Pancreas (tissue), 10 donors: ENCODE measurements around the gene FRMD4B. TPM values are rescaled to one million over a fixed set of nuclear protein-coding genes. Genes with fewer than 3 reads are reported as not detected.

Experiments
- ATAC-seq, 4 donors: fragments of 200-7000 bp; cut with Tn5 transposase; one replicate each; pipeline versions ENCODE4 v1.8.0 to v1.9.1; 2020; ENCODE audit warnings: mild to moderate bottlenecking in 4 of 4, moderate library complexity in 4 of 4
- DNase-seq, 6 donors: peaks; one replicate each; pipeline ENCODE4 v3.0.0-alpha.2; 2020
- FAIRE-seq: peaks from 2 replicates; lab custom pipeline; 2012; peaks lifted over from hg19 to GRCh38; lab: Jason Lieb, UNC
- H3K27ac ChIP-seq, 4 donors: fragments of 200-600 bp; sonication (generic); 1 replicate in 3 of 4; 2 replicates in 1 of 4; pipeline versions ENCODE4 v1.5.0 to v1.8.0; 2020
- H3K27me3 ChIP-seq, 4 donors: fragments of 200-600 bp; one replicate each; pipeline ENCODE4 v1.8.0; 2021
- H3K36me3 ChIP-seq, 3 donors: fragments of 200-600 bp; sonication (generic) in 1 of 3; one replicate each; pipeline versions ENCODE4 v1.5.0 to v1.8.0; 2020 to 2021
- H3K4me1 ChIP-seq, 3 donors: fragments of 200-600 bp; one replicate each; pipeline ENCODE4 v1.8.0; 2021
- H3K4me3 ChIP-seq, 4 donors: fragments of 200-600 bp; sonication (generic) in 2 of 4; one replicate each; pipeline versions ENCODE4 v1.5.0 to v1.8.0; 2020 to 2021
- H3K9me3 ChIP-seq, 4 donors: fragments of 200-600 bp; one replicate each; pipeline ENCODE4 v1.8.0; 2021
- WGBS, 2 donors: extraction: QIAGEN DNeasy Blood & Tissue Kit; methylation state at CpG; one replicate each; pipeline ENCODE4 v1.1.7; 2013; 5-methylcytosine and 5-hydroxymethylcytosine counted together
- intact Hi-C, 3 donors: fragments of 100-400 bp; cut with DNase I; formaldehyde crosslinking; loops; one replicate each; pipeline versions ENCODE4 v1.11.1 to v1.14.2; 2022
- polyA plus RNA-seq, 2 donors: library from polyadenylated mRNA; stranded (reverse); fragments of 200-250 nt; gene quantifications; one replicate each; pipeline ENCODE4 v1.2.3, GENCODE V29; 2013
- total RNA-seq, 6 donors: library from RNA; stranded (reverse); fragmentation: NEBNext Ultra II Directional in 4 of 6; extraction: Animal tissue kit (Norgen Biotek cat#: 25700) in 4 of 6; gene quantifications; one replicate each; pipeline versions ENCODE4 v1.2.1 to v1.2.4, GENCODE V29; 2021 to 2023
- TF ChIP-seq, protein P1 (sequence below), 4 donors: fragments of 200-600 bp; sonication (generic) in 3 of 4; IDR thresholded peaks; one replicate each; pipeline versions ENCODE4 v1.5.0 to v1.8.0; 2021; ENCODE audit warnings: antibody characterized with exemption in 4 of 4
- donor health status: healthy with polysubstance abuse.
- donor health status: DM: no; HTN: no; CAD: no; lungs with moderate emphysema.
- donor health status: DM: no; HTN: no; CAD: no.
- donor health status: control.
- donor health status: control.
- donor health status: Bipolar disorder and iron deficiency.
- donor health status: DM: yes; HTN: yes; CAD: no.
- donor health status: DM: no; HTN: no; CAD: no.
- donor health status: DM: no; HTN: no; CAD: no.
- donor health status: DM: yes; HTN: yes; CAD: no.

FRMD4B gene
- total and polyA plus RNA-seq, 8 donors, result 4.9 to 20.0 (median 7.3) TPM

DNA sequence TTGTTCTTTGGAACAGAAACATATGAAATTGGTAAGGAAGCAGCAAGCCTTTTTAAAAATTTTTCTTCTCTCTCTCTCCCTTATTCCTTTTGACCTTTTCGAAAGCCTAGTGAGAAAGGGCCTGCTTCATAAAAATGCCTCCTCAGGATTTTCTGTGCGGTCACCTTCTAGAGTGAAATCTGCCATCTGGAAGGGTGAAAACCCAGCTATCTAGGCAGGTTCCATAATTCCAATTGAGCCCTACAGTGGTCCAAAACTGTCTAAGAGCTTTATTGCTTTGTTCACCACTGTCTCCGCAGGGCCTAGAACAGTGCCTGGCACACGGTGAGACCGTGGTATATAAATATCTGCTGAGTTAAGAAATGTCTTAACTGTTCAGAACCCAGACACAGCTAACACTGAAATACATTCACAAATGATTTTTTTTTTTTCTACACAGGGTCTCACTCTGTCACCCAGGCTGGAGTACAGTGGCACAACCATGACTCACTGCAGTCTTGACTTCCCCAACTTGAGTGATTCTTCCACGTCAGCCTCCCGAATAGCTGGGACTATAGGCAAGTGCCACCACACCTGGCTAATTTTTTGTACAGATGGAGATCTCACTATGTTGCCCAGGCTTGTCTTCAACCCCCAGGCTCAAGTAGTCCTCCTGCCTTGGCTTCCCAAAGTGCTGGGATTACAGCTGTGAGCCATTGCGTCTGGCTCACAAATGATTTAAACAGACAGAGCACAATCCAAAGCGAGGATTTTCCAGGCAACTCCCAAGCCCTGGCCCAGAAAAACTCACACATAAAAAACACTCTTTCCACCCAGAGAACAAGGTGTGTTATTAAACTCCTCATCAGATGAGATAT lies 64.4 kb downstream of the FRMD4B start:
- Histone ChIP-seq H3K4me1 (no peaks in the 10 kb centered on the region), H3K9me3 (no peaks in the 10 kb centered on the region), H3K27ac (peak overlapping the region in 2 of 4 donors; percentile 20 to 26), H3K36me3 (no peaks in the 10 kb centered on the region), H3K4me3 (no peak overlapping the region), H3K27me3 (no peaks in the 10 kb centered on the region)
- ATAC-seq (peak in 2 of 4 donors; percentile 31 to 34), FAIRE-seq (no peak), DNase-seq (no peak)
- TF ChIP-seq, protein P1, sequence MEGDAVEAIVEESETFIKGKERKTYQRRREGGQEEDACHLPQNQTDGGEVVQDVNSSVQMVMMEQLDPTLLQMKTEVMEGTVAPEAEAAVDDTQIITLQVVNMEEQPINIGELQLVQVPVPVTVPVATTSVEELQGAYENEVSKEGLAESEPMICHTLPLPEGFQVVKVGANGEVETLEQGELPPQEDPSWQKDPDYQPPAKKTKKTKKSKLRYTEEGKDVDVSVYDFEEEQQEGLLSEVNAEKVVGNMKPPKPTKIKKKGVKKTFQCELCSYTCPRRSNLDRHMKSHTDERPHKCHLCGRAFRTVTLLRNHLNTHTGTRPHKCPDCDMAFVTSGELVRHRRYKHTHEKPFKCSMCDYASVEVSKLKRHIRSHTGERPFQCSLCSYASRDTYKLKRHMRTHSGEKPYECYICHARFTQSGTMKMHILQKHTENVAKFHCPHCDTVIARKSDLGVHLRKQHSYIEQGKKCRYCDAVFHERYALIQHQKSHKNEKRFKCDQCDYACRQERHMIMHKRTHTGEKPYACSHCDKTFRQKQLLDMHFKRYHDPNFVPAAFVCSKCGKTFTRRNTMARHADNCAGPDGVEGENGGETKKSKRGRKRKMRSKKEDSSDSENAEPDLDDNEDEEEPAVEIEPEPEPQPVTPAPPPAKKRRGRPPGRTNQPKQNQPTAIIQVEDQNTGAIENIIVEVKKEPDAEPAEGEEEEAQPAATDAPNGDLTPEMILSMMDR (IDR thresholded peaks at IDR 0.05), result no peak
- 89 to 94% methylated on average over 9 of the region's 9 CpGs for WGBS, 2 donors
- intact Hi-C loops, result no loop called here

DNA sequence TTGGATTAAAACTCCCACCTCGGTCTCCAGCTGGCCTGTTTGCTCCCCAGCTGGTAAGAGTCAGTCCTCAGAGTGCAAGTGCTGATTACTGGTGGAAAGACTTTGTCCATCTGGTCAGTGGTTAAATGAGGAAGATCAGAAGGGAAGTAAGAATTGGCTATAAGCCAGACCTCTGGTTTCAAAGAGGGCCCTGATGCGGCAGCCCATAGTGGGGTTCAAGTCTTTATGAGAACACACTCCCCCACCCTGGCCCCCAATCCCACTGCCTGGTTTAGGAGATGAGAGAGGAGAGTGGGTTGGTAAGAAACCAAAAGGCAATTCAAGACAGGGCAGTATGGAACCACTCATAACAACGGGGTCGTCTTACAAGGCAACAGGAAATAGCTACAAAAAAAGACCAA lies 65.0 kb downstream of the FRMD4B start:
- ATAC-seq, result peak in 2 of 4 donors; percentile 75
- Histone ChIP-seq H3K27me3 (no peaks in the 10 kb centered on the region), H3K36me3 (no peaks in the 10 kb centered on the region), H3K9me3 (no peaks in the 10 kb centered on the region), H3K4me3 (no peak overlapping the region), H3K27ac (peak overlapping the region in 1 of 4 donors; percentile 26), H3K4me1 (no peaks in the 10 kb centered on the region)
- peak in 1 of 6 donors; percentile 29 for DNase-seq
- WGBS, 2 donors, result 85 to 89% methylated on average over 4 of the region's 4 CpGs
- intact Hi-C loops, result no loop called here
- TF ChIP-seq, protein P1 (IDR thresholded peaks at IDR 0.05), result no peak
- no peak for FAIRE-seq

DNA sequence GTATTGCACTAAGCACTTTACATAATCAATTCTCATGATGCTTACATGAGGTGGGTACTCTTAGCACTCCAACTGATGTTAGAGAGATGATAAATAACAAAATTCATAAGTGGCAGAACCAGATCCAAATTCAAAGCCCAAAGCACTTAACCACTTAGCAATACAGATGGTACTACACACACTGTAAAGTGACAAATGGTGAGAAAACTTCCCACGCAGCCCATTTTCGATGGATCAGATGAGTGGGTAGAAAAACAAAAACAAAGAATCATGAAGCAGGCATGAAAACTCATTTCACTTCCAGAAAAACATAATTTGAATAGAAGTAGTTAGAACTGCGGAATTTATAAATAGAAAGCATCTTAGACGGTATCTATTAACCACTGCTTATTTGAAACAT lies 66.2 kb downstream of the FRMD4B start:
- WGBS, 2 donors, result 63 to 74% methylated on average over 4 of the region's 4 CpGs
- Histone ChIP-seq H3K9me3 (no peaks in the 10 kb centered on the region), H3K36me3 (no peaks in the 10 kb centered on the region), H3K4me1 (no peaks in the 10 kb centered on the region), H3K27ac (no peak overlapping the region), H3K27me3 (no peaks in the 10 kb centered on the region), H3K4me3 (no peak overlapping the region)
- intact Hi-C loops, result no loop called here
- ATAC-seq (no peak), DNase-seq (no peak), FAIRE-seq (no peak)
- TF ChIP-seq, protein P1 (IDR thresholded peaks at IDR 0.05), result no peak

DNA sequence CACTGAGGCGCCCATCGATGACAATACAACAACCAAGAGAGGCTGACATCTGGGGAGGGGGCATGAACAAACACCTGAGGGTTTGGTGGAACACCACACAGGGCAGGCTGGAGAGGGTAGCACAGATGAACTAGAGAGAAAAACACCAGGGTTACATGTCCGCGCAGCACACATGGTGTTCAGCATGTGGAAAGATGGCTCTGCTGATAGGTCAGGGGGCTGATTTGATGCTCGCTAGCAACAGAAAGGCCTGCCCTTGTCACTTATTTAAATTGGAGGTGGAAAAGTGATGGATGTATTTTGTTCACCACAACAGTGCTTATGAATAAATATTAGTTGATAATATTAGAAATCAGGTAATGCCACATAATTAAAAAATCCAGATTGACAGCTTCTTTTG lies 67.5 kb downstream of the FRMD4B start:
- intact Hi-C loops, result no loop called here
- H3K4me3 ChIP-seq, result no peak overlapping the region
- no peak for FAIRE-seq

More for the DNA sequence above, 67.5 kb downstream of the FRMD4B start:
- 94 to 97% methylated on average over 5 of the region's 5 CpGs for WGBS, 2 donors
- no peaks in the 10 kb centered on the region for H3K4me1 ChIP-seq
- no peaks in the 10 kb centered on the region for H3K27me3 ChIP-seq
- H3K9me3 ChIP-seq, result no peaks in the 10 kb centered on the region
- DNase-seq (no peak), ATAC-seq (no peak)
- H3K36me3 ChIP-seq, result no peaks in the 10 kb centered on the region
- TF ChIP-seq, protein P1 (IDR thresholded peaks at IDR 0.05), result no peak
- no peak overlapping the region for H3K27ac ChIP-seq
